Esophagus squamous epithelium (tissue), 4 donors: ENCODE data around the gene PRKG1.

Source experiments
- CTCF ChIP-seq, 6 experiments: fragments of 450-650 bp in 4 of 6; fragments of 200-600 bp in 2 of 6; sonication (generic) in 2 of 6; IDR thresholded peaks; one replicate each; pipeline ENCODE4 v1.5.1; 2016 to 2019; ENCODE audit warnings: antibody characterized with exemption in 6 of 6, mild to moderate bottlenecking in 4 of 6, moderate library complexity in 4 of 6
- POLR2A ChIP-seq, 4 donors: fragments of 450-650 bp; IDR thresholded peaks; one replicate each; pipeline ENCODE4 v1.6.1; 2017; ENCODE audit warnings: antibody characterized with exemption in 4 of 4, mild to moderate bottlenecking in 4 of 4, moderate library complexity in 3 of 4

DNA sequence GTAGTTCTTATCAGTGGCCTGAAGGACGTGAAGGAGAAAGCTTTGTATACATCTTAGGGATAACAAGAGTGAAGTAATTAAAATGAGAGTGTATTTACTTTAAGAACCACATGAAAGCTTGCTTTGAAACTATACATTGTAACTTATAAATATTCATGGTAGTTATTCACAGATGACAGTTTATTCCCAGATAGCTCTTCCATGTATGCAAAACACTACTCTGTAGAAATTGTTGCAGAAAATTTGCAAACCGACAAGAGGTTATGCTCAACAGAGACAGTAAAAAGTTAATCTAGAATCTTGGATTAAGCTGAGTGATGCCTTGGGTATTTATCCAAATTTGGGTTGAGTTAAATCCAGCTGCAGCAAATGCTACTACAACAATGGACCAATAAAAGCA lies 301.5 kb downstream of the PRKG1 start:
- TF ChIP-seq POLR2A (IDR thresholded peaks at IDR 0.05), result no peak
- TF ChIP-seq CTCF (IDR thresholded peaks at IDR 0.05), result no peak
